HG02870 (cell line): ENCODE data around the gene TASP1.
A peak's percentile ranks its signal among the peaks of the same experiment; 100 is the strongest.
"Not testable (repeated sequence)": the region's sequence is repeated elsewhere in the genome, so short reads cannot be mapped to it uniquely, and the experiment has no call there.

ENCODE experiments used
- ATAC-seq: cut with Tn5 transposase; IDR thresholded peaks from one replicate; pipeline ENCODE4 v1.9.1; 2021; ENCODE audit warnings: mild to moderate bottlenecking, moderate library complexity; ENCODE audit not compliant: unreplicated experiment

TASP1 gene, protein sequence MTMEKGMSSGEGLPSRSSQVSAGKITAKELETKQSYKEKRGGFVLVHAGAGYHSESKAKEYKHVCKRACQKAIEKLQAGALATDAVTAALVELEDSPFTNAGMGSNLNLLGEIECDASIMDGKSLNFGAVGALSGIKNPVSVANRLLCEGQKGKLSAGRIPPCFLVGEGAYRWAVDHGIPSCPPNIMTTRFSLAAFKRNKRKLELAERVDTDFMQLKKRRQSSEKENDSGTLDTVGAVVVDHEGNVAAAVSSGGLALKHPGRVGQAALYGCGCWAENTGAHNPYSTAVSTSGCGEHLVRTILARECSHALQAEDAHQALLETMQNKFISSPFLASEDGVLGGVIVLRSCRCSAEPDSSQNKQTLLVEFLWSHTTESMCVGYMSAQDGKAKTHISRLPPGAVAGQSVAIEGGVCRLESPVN

GRCh38 chr20:13638496-13639149, at the start of gene TASP1:
Gene TASP1, minus strand, starts transcription at chr20:13638932. Its CDS starts 8,854 bp downstream, at chr20:13630078.
- peak; percentile 100 for ATAC-seq

DNA sequence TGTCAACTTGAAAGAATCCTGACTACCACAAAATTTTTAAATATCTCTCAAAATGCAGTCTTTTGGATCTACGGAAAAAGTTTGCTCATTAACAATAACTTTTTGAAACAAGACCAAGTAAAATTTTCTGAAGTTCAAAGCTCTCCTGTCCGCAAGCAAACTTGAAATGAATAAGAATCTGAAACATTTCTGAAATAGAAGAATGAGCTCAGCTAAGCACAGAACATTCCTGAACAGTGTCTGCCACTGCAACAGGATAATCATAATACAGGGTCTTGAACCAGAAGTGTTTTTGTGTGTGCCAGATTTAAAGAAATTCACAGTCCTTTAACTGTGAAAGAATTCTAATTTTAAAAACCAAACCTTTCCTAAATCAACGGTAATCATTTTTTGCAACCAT, 49.1 kb upstream of the TASP1 start:
- ATAC-seq: no peak

GRCh38 chr20:13685623-13686022, 46.9 kb upstream of the TASP1 start:
- no peak for ATAC-seq

- ATAC-seq: peak; percentile 76
Measured at GRCh38 chr20:13684566-13685222, 46.0 kb upstream of the TASP1 start.

DNA sequence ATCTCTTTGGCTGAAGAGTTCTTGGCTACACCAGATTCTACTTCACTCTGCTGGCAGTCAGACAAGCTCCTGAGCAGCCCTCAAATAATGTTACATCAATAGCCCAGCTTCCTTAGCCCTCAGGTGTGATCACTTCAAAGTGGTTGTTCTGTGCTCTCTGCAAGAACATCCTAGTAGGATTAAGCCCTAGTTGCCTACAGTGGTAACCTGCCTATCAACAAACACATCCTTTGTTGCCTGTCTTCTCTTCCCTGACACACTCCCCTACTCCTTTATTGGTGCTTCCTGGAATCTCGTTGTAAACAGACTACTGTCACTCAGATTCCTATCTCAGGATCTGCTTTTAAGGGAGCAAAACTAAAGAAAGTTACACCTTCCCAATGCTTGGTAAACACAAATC, 45.1 kb upstream of the TASP1 start:
- no peak for ATAC-seq

DNA sequence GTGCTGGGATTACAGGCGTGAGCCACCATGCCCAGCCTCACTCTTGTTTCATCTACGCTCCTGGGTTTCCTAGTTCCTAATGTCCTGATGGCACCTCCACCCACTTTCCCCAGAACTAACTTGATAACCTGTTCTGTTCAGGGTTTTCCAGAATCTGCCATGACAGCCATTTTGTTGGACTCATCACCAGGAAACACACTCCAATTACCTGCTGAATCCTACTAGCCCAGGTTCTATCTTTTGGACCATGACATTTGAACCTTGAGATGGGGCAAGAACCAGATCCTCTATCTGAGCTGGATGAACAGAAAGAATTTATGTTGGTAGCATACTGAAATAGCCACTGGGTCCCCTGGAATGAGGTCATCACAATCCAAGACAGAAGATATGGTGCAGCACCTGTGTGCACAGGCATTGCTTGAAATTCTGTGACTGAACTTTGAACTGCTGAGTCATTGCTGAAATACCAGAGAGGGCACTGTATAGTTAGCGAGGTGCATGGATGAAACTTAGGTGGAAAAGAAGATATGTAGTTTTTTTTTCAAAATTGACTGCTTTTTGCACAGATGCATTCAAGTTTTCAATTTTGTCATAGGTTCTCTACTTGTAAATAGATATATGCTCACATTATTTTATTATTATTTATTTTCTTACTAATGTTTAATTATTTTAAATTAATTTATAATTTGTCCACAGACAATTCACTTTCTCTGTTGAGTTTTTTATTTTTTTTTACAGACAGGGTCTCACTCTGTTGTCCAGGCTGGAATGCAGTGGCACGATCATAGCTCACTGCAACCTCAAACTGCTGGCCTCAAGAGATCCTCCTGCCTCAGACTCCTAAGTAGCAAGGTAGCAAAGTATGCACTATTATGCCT, 42.8 kb upstream of the TASP1 start:
- ATAC-seq: peak; percentile 84

DNA sequence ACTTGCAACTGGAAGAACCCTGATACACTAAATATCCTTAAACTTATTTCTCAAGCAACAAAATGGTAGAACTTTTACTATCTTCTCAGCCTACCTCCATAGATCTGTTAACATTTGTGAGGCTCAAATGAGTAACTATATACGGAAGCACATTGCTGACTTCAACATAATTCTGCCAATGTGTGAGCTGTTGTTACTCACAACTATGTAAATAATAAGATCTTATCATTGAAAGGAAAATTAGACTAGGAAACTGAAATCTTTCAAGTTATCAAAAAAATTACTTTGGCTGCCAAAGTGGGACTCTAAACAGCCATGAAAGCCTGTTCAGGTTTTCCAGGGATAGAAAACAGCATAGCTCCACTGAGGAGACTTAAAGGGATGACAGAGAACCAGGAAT, 40.2 kb upstream of the TASP1 start:
- no peak for ATAC-seq

DNA sequence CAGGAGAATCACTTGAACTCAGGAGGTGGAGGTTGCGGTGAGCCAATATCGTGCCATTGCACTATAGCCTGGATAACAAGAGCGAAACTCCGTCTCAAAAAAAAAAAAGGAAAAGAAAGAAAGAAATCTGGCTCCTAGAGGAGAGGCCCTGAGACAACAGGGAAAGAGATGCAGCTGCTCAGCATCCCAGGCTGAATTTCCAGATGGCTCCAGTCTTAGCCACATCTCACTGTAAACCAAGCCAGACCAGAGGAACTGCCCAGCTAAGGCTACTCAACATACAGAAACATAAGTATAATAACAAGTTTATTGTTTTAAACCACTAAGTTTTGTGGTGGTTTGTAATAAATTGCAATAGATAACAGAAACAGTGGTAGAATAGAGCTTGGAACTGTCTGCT, 38.5 kb upstream of the TASP1 start:
- ATAC-seq: no peak

- no peak for ATAC-seq
Measured at GRCh38 chr20:13676682-13677081, 38.0 kb upstream of the TASP1 start.

DNA sequence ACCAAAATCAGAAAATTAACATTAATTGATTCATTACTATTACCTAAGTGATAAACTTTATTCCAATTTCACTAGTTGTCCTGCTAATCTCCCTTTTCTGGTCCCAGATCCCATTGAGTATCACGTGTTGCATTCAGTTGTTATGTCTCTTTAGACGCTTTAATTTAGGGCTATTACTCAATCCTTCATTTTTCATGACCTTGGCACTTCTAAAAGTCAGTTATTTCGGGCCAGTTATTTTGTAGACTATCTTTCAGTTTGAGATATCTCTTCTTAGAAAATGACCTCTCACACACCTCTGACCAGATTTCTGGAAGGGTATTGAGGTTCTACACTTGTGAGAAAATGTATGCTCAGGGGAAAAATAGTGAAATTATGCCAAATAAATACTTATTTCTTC, 34.0 kb upstream of the TASP1 start:
- ATAC-seq: no peak

- ATAC-seq: no peak
Measured at GRCh38 chr20:13671916-13672378, 33.2 kb upstream of the TASP1 start.

GRCh38 chr20:13671512-13671911, 32.8 kb upstream of the TASP1 start:
- no peak for ATAC-seq

GRCh38 chr20:13670160-13670559, 31.4 kb upstream of the TASP1 start:
- no peak for ATAC-seq

DNA sequence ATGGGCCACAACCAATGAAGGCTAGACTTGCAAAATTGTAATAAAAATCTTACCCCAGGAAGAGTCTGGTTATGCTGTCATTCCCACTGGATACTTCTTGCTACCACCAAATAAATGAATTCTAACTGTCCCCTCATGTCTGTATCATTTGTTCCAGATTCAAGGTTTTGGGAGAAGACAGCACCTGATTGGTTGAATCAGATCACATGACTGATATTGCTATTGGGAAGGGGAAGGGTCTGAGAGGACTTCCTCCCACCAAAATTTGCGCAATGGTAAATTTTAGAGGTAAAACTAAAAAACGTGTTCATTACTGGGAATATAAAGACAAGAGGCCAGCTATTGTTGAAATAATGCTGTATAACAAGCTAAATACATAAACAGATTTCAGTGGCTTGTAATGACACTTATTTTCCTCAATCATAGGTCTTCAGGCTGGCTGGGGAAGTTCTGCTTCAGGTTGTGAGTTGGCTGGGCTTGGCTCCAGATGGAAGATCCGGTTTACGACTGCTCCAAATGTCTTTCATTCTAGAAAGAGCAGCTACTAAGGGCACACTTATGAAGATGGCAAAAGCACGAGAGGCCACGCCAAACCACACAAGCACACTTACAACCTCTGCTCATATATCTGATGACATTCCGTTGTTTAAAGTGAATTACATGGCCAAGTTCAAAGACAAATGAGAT, 27.1 kb upstream of the TASP1 start:
- ATAC-seq: no peak

DNA sequence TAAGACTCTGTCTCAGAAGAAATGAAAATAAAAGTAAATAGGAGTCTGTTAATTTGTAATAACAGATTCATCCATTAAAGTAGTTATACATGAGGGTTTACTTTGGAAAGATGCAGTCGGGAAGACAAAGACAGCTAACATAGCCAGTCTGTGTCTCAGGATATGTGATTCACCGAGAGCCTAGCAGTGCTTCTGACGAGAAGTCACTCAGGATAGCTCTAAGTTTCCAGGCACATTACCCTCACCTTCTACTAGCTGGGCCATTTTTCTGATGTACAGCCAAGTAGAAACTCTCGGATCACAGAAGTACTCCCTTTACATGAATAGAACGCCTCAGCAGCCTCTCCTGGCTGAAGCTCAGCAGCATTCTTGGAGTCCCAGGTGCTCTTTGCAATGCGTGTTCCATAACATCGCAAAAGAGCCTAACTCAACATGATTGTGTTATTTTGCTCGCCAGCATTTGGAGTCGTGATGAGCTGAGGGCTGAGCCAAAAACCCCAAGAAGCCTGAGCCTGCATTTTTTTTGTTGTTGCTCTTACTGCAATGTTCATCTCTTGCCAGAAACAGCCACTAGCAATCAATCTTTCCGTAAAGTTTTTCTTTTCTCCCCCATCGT, 22.4 kb upstream of the TASP1 start:
- ATAC-seq: no peak

DNA sequence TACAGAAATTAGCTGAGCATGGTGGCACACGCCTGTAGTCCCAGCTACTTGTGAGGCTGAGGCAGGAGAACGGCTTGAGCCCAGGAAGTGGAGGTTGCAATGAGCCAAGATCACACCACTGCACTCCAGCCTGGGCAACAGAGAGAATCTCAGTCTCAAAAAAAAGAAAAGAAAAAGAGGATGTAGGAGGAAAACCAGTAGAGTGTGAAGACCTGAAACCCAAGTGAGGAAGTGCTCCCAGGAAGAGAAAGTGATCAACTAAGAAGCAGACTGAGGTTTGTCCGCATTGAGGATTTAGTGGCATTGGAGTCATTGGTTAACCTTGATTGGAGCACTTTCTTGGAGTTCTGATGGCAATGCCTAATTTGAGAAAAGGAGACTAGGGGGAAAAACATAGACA, 20.6 kb upstream of the TASP1 start:
- peak; percentile 96 for ATAC-seq

- not testable (repeated sequence) for ATAC-seq
Measured at GRCh38 chr20:13658060-13658459, 19.3 kb upstream of the TASP1 start.

DNA sequence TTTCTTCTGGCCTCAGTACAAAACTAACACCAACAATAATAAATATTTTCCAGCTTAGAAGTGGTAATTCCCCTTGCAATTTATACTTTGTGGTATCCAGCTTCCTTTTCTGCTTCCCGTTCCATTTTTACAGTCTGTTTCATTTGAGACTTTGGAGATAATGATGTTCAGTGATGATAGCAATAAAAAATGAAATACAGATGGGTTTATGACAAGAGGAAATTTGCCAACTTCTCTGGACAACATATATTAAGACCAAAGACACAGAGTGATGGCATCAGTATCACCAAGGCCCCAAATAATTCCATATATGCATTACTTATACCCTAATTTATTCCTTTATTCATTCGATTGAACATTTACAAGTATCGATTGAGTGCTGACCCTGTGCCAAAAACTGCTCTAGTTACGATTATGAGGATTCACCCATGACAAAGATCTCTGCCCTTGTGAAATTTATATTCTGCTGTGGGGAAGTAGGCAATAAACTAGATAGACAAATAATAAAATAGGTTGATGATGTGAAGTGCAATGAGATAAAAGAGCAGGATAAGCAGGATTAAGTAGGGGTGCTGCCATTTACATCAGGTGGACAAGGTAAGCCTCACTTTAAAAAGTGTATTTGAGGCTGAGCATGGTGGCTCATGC, 18.1 kb upstream of the TASP1 start:
- no peak for ATAC-seq

GRCh38 chr20:13654463-13655023, 15.8 kb upstream of the TASP1 start:
- no peak for ATAC-seq
